K562 (cell line): ENCODE data around the gene HIP1R.

Experiments used
- ADNP ChIP-seq: fragments of 200-800 bp; sonication (Bioruptor generic); IDR thresholded peaks from 2 replicates; pipeline ENCODE4 v1.6.1; 2016; ENCODE audit warnings: missing genetic modification characterization, missing compliant biosample characterization
- EP300 ChIP-seq: IDR thresholded peaks from 2 replicates; pipeline ENCODE4 v1.6.1; 2012; ENCODE audit warnings: low read length, improper control_type of control experiment
- FOXA3 ChIP-seq, 2 experiments: fragments of 450-650 bp in 1 of 2; sonication (generic) in 1 of 2; formaldehyde crosslinking; IDR thresholded peaks in 1 of 2; conservative IDR thresholded peaks in 1 of 2; 2 replicates each; pipeline versions ENCODE4 v1.4.0 to v1.8.0; 2020 to 2022; ENCODE audit warnings: mild to moderate bottlenecking in 2 of 2, missing genetic modification reagents in 1 of 2
- FOXJ2 ChIP-seq: fragments of 200-800 bp; sonication (Bioruptor generic); IDR thresholded peaks from 2 replicates; pipeline ENCODE4 v1.6.1; 2016; ENCODE audit warnings: missing genetic modification characterization, missing compliant biosample characterization
- GTF2F1 ChIP-seq: IDR thresholded peaks from 2 replicates; pipeline ENCODE4 v1.6.1; 2011; ENCODE audit warnings: low read depth, low read length, improper control_type of control experiment
- HMG20B ChIP-seq: fragments of 250-450 bp; sonication (Bioruptor Pico); IDR thresholded peaks from 2 replicates; pipeline ENCODE4 v1.5.0; 2021; ENCODE audit warnings: mild to moderate bottlenecking
- MNT ChIP-seq, 2 experiments: fragments of 450-650 bp; conservative IDR thresholded peaks; 2 replicates each; pipeline ENCODE4 v1.6.1; 2017; ENCODE audit warnings: mild to moderate bottlenecking in 2 of 2, moderate library complexity in 2 of 2
- NELFE ChIP-seq: IDR thresholded peaks from 2 replicates; pipeline ENCODE4 v1.6.1; 2011; ENCODE audit warnings: mild to moderate bottlenecking; ENCODE audit not compliant: insufficient read depth, insufficient read length
- NONO ChIP-seq, 2 experiments: fragments of 200-400 bp in 1 of 2; fragments of 450-650 bp in 1 of 2; formaldehyde crosslinking in 1 of 2; IDR thresholded peaks; 2 replicates each; pipeline ENCODE4 v1.6.1; 2017; ENCODE audit warnings: low read depth in 2 of 2, mild to moderate bottlenecking in 2 of 2, moderate library complexity in 2 of 2, low read length in 1 of 2
- POLR3A ChIP-seq: IDR thresholded peaks from 2 replicates; pipeline ENCODE4 v1.6.1; 2011; ENCODE audit warnings: borderline replicate concordance, mild to moderate bottlenecking, moderate library complexity; ENCODE audit not compliant: insufficient read length, insufficient read depth; ENCODE audit errors: extremely low read depth
- ZNF316 ChIP-seq: fragments of 450-650 bp; IDR thresholded peaks from 2 replicates; pipeline ENCODE4 v1.6.1; 2016
- ZNF766 ChIP-seq: fragments of 200-800 bp; sonication (Bioruptor generic); conservative IDR thresholded peaks from 2 replicates; pipeline ENCODE4 v1.6.1; 2016; ENCODE audit warnings: missing genetic modification characterization, missing compliant biosample characterization
- TF ChIP-seq, protein P1 (sequence below), 3 experiments: IDR thresholded peaks in 2 of 3; conservative IDR thresholded peaks in 1 of 3; 2 replicates each; pipeline ENCODE4 v1.5.1; 2011 to 2012; ENCODE audit warnings: low read length in 3 of 3, mild to moderate bottlenecking in 3 of 3, control low read depth in 2 of 3, improper control_type of control experiment in 1 of 3, inconsistent platforms in 1 of 3, low read depth in 1 of 3, mixed read lengths in 1 of 3, moderate library complexity in 1 of 3; ENCODE audit not compliant: insufficient read depth in 2 of 3

DNA sequence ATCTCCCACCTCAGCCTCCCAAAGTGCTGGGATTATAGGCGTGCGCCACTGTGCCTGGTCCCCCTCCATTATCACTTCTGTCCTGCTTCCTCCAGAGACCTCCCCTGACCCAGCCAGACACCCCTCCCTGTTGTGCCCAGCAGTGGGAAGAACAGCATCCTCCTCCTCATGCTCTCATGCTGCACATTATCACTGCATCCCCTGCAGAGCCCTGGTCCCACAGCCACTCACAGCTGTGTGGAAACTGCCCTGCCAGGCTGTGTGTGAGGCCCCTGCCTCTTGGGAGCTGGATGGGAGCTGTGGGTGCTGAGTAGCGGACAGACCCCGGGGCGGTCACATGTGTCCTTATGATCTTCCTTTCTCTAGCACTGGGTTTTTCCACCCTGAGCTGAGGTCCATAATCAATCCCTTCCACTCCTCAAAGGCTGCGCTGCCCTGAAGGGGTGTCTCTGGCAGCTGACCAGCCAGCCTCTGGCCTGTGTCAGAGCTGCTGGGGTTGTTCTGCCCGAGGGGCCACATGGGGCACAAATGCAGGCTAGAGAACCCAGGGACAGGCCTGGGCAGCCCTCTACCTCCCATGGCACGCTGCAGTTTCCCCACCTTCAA is 9.2 kb downstream of the HIP1R start:
- TF ChIP-seq ZNF766 (CRISPR knock-in tag) (no peak), POLR3A (no peak), ZNF316 (no peak), NONO (IDR thresholded peaks at IDR 0.05; ENCODE audit: low read depth in 2 of 2, low read length in 1 of 2) (no peak), FOXJ2 (tag) (no peak), MNT (conservative IDR thresholded peaks at IDR 0.05) (no peak), HMG20B (CRISPR knock-in tag) (no peak), GTF2F1 (no peak), ADNP (no peak), NELFE (no peak), FOXA3 (CRISPR knock-in tag; conservative IDR thresholded peaks at IDR 0.05 in 1 of 2, IDR thresholded peaks at IDR 0.05 in 1 of 2) (no peak), EP300 (no peak)
- TF ChIP-seq, protein P1, sequence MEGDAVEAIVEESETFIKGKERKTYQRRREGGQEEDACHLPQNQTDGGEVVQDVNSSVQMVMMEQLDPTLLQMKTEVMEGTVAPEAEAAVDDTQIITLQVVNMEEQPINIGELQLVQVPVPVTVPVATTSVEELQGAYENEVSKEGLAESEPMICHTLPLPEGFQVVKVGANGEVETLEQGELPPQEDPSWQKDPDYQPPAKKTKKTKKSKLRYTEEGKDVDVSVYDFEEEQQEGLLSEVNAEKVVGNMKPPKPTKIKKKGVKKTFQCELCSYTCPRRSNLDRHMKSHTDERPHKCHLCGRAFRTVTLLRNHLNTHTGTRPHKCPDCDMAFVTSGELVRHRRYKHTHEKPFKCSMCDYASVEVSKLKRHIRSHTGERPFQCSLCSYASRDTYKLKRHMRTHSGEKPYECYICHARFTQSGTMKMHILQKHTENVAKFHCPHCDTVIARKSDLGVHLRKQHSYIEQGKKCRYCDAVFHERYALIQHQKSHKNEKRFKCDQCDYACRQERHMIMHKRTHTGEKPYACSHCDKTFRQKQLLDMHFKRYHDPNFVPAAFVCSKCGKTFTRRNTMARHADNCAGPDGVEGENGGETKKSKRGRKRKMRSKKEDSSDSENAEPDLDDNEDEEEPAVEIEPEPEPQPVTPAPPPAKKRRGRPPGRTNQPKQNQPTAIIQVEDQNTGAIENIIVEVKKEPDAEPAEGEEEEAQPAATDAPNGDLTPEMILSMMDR (IDR thresholded peaks at IDR 0.05 in 2 of 3, conservative IDR thresholded peaks at IDR 0.05 in 1 of 3; ENCODE audit: insufficient read depth in 2 of 3, low read depth in 1 of 3, low read length in 3 of 3) = no peak
